Stimulated activated CD4-positive, alpha-beta T cell treated with anti-CD3 and anti-CD28 coated beads, Interleukin-4, amount 100 ng/mL, for 4 hours (primary cell): Measurements from ENCODE around the gene DAD1.

ENCODE experiments used
- DNase-seq, 2 experiments: peaks; one replicate each; pipeline ENCODE4 v3.0.0-alpha.2; 2020

DAD1 gene

GRCh38 chr14:22551605-22551997 is 37.4 kb downstream of the DAD1 start:
- no peak for DNase-seq

DNA sequence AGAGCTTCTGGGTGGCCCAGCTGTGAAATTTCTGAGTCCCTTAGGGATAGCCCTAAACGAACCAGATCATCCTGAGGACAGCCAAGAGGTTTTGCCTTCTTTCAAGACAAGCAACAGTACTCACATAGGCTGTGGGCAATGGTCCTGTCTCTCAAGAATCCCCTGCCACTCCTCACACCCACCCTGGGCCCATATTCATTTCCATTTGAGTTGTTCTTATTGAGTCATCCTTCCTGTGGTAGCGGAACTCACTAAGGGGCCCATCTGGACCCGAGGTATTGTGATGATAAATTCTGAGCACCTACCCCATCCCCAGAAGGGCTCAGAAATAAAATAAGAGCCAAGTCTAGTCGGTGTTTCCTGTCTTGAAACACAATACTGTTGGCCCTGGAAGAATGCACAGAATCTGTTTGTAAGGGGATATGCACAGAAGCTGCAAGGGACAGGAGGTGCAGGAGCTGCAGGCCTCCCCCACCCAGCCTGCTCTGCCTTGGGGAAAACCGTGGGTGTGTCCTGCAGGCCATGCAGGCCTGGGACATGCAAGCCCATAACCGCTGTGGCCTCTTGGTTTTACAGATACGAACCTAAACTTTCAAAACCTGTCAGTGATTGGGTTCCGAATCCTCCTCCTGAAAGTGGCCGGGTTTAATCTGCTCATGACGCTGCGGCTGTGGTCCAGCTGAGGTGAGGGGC is 38.9 kb downstream of the DAD1 start:
- peak; percentile 53 to 76 for DNase-seq

- DNase-seq = no peak
Observed at GRCh38 chr14:22549324-22549962, 39.6 kb downstream of the DAD1 start.

GRCh38 chr14:22547948-22548750 is 40.9 kb downstream of the DAD1 start:
- DNase-seq = no peak

GRCh38 chr14:22547313-22547947 is 41.6 kb downstream of the DAD1 start:
- DNase-seq = no peak

- no peak for DNase-seq
Observed at GRCh38 chr14:22546722-22547071, 42.3 kb downstream of the DAD1 start.

DNA sequence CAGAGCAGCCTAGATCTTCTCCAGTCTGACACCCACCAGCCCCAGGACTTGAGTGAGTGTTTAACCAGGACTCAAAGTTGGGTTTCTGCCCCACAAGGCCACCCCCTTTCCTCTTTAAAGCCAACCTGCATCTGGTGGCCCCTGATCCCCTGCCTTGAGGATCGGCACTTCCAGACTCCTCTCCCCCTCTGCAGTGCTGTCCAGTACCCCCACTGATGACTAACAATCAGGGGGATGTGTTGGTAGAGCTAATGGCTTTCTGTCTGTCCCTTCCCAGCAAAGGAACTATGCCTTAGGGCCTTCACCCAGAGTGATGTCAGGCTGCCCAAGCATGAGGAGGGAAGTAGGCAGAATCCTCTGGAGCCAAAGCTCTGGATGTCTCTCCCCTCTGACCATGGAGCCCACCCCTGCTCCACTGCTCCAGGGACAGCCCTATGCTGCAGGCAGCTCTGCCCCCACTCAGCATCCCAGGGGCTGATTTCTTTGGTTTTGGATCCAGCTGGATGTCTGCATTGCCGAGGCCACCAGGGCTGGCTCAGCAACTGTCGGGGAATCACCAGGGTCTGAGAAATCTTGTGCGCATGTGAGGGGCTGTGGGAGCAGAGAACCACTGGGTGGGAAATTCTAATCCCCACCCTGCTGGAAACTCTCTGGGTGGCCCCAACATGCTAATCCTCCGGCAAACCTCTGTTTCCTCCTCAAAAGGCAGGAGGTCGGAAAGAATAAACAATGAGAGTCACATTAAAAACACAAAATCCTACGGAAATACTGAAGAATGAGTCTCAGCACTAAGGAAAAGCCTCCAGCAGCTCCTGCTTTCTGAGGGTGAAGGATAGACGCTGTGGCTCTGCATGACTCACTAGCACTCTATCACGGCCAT is 42.9 kb downstream of the DAD1 start:
- peak in 1 of 2 experiments; percentile 50 for DNase-seq

- DNase-seq = no peak
Observed at GRCh38 chr14:22544881-22545420, 44.1 kb downstream of the DAD1 start.

DNA sequence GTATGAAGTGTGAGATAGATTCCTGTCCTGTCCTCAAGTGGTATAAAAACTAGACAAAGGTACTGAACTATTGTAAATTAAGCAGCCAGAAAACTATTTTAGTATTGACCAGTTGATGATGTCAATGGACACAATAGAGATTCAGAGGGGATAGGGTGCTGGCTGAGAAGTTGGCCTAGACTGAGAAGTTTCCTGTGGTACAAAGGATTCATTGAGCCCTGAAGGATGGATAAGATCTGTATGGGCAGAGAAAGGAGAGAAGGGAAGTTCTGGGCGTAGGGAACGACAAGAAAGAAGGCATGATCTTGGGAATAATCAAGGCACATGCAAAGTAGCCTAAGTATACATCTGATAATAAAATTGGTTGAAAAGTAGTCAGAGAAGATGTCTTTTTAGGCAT is 44.6 kb downstream of the DAD1 start:
- no peak for DNase-seq

DNA sequence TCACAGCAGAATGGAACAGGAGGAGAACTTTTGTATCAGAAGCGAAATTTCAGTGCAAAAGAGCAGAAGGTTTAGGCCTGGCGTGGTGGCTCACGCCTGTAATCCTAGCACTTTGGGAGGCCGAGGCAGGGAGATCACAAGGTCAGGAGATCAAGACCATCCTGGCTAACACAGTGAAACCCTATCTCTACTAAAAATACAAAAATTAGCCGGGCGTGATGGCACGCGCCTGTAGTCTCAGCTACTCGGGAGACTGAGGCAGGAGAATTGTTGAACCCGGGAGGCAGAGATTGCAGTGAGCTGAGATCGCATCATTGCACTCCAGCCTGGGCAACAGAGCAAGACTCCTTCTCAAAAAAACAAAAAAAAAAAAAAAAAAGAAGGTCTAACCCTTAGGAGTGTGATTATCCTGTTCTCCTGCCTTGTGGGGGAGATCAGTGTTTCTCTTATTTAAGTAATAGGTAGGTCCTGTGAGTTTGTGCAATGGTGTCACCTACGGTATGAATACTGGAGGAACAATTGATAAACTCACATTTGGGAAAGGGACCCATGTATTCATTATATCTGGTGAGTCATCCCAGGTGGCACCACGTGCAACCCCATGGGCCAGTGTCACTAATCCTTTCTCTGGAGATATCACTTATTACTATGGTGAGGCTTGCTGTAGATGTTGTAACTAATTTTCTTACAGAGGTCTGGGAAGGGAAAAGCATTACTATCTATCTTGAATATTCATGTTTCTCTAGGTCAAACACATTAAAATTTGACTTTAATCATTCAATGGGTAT is 45.3 kb downstream of the DAD1 start:
- peak in 1 of 2 experiments; percentile 58 for DNase-seq

- no peak for DNase-seq
Observed at GRCh38 chr14:22542360-22542759, 46.7 kb downstream of the DAD1 start.

DNA sequence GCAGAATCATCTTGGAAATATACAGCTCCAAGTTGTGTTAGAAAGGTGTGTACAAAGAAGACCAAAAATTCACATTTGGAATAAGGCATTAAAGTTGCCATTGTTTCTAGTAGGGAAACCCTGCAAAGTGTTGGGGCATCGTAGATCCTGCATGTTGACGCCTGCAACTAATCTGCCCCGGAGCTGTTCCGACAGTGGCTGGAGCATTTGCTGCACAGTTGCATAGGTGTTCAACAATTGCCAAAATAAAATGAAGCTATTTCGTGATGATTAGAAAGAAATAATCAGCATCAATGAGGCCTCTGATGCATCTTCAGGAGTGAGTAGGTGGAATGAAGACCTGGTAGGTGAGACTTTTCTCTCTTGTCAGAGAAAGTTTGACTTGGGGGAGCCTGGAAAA is 47.3 kb downstream of the DAD1 start:
- DNase-seq = no peak

DNA sequence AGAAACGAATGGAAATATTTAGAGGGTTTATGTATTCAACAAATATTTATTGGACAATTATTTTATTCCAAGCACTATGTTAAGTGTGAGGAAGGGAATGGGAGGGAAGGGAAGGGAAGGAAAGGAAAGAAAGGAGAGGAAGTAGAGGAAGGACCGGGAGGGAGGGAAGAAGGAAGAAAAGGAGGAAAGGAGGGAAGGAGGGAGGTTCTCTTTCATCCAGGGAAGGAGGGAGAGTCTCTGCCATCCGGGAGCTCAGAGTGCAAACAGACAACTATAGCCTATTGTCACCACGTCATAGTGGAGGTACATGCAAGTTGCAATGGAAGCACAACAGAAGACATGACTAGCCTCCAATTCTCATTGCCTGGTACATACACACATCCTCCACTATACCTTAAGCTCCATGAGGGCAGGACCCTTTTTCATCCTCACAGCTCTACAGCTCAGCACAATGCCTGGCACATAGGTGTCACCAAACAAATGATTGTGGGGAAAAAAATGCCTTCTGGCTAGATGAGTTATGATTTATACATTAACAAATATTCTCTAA is 48.1 kb downstream of the DAD1 start:
- no peak for DNase-seq

DNA sequence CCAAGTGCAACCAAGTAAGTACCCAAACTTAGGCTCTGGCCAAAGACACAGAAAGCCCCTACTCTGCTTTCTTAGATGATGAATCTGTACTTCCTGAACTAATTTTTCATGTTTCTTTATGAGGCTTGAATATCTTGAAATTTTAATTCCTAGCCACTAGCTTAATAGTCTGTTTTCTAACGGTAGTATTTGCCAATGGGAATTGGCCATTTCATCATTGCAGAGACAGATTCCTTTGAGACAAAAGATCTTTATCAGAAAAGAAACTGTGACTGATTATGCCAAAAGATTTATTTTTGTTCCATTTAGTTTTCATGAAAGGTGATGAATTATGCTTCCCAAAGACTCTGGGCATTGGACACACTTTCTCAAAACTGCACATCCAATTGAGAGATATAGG is 48.7 kb downstream of the DAD1 start:
- DNase-seq = no peak

GRCh38 chr14:22539831-22540230 is 49.2 kb downstream of the DAD1 start:
- peak in 1 of 2 experiments; percentile 56 for DNase-seq

DNA sequence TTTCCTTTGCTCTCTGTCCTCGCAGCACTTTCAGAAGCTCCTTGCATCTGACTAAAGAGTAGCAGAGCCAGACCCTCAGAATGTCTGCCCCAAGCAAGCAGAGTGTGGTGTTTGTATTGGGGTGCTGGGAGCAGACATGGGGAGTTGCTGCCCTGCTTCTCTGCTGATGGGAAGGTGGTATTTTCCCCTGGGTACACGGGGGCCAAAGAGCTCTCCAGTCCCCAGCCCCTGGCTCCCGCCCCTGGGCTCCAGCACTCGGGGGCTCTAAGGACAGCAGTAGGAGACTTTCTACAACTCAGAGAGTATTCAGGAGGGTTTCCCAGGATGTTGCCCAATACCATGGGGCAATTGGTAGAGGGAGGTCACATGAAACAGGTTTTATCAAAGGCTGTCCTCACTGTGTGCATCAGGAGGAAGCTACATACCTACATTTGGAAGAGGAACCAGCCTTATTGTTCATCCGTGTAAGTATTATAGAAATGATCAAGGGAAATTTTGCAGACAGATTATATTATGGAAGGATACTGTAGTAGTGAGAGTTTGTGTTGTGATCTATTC is 50.3 kb downstream of the DAD1 start:
- DNase-seq = no peak

DNA sequence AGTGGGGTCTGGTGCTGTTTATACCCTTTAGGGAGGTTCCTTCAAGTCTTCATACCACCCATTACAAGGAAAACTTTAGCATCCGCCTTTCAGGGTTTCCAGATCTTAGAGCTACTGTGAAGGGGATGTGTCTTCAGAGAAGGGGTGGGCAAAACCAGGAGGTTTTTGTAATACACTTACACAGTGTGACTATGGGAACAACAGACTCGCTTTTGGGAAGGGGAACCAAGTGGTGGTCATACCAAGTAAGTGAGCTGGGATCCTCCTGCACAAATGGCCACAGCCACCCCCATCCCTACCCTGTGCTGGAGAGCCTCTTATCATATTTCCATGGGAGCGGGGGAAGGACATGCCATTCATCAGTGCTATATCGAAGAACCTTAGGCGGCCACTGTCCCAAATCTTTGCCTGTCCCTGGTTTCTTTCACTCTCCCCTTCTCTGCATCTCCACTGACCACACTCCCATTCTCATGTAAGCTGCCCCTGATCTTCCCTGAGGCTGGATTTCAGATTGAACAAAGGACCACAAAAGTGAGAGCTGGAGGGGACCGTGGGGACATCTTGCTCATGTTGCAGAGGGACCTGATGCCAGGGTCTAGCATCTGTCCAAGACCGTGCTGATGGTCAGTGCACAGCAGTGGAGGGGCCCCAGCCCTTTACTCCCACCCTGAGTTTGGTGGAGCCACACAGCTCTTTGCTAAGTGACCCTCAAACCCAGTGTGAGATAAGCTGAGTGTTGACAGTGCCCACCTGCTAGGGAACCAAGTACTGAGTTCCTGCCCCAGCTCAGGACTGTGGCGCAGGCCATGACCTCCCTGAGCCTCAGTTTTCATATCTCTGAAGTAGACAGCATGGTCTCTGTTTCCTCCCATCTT is 51.4 kb downstream of the DAD1 start:
- DNase-seq = no peak

DNA sequence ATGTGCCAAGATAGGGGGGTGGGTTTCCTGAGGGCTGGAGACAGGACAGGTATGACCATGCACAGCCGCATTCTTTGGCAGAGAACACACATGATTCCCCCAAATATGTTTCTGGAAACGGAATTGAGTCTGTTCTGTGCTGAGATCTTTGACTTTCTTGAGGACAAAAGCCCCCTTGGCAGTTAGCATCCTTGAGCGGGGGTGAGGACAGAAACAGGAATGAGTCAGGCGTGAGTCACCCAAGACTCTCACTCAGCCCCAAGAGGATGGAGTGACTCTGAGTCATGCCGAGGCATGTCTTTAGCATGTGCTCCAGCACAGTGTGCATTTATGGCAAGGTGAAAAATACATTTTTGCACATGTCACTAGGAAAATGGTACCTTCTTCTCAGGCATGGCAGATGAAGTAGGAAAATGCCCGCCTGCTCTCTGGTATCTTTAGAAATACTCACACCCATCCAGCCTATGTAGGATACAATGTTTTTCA is 52.1 kb downstream of the DAD1 start:
- DNase-seq = peak; percentile 74 to 94

- no peak for DNase-seq
Observed at GRCh38 chr14:22535916-22536315, 53.1 kb downstream of the DAD1 start.
